Myocyte (in vitro differentiated cells): ENCODE results near the gene KRTCAP3. TPM values are rescaled to one million over a fixed set of nuclear protein-coding genes. Genes with fewer than 3 reads are reported as not detected.

ENCODE experiments used
- DNase-seq: peaks from one replicate; pipeline ENCODE4 v3.0.0-alpha.2; 2012; ENCODE audit warnings: low read depth
- total RNA-seq: library from RNA; depleted of rRNA; stranded (reverse); fragments of >200 nt; gene quantifications from 2 replicates; pipeline ENCODE4 v1.2.3, GENCODE V29; 2014

Gene KRTCAP3
- total RNA-seq, 1 donor from 2014 or later: not detected

DNA sequence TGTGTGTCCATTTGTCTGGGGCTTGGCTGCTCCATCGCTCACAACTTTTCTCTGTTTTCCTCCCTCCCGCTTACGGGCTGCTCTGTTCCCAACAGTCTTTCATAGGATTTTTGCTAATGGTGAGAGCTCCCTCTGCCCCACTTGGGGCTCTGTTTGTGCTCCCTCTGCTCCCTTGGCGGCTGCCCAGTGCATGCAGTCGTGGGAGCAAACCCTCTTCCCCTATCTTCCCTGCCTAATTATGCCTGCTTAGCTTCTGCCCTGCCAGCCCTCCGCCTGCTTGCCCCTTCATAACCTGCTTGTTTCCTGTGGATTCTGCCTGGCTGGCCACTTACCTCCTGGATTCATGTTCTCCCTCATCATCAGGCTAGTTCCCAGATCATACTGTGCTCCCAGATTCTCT, 6.6 kb upstream of the KRTCAP3 start:
- no peak for DNase-seq

- DNase-seq: no peak
Measured at GRCh38 chr2:27441226-27441926, 805 bp upstream of the KRTCAP3 start.

- DNase-seq: peak; percentile 35
Measured at GRCh38 chr2:27442920-27443282, 720 bp downstream of the KRTCAP3 start.

DNA sequence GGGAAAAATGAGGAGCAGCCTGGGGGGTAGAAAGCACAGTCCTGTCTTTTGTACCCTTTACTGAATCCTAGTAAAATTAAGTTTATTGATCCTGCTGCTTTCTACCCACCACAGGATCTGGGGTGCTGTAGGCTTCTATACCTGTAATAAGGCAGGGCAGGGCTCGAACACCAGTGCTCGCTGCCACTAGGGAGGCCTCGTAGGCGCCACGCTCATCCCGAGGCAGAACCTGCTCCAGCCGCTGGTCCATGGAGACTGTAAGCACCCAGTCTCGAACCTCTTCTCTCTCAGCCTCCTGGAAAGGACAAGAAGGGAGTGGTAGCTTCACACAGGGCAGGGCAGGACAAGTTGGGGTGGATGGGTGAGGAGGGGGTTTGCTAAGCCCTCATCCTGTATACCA, 3.0 kb downstream of the KRTCAP3 start:
- DNase-seq: no peak

DNA sequence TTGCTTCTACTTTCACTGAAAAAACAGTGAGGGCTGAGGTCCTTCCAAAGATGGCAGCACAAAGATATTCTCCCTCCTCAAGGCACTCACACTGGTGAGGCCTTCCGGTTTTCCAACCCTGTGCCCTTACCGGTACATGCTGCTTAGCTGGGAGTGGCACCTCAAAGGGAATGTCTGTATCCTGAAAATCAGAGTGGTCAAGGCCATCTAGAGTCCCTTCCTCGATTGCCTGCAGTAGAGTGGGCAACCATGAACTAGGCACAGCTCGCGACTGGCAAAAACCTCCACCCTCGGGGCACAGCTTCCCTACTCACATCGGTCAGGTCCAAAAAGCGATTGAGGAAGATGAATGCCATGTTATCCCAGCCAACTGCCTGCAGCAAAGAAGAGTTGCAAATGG, 3.4 kb downstream of the KRTCAP3 start:
- DNase-seq: no peak

- no peak for DNase-seq
Measured at GRCh38 chr2:27446057-27446456, 3.9 kb downstream of the KRTCAP3 start.

- no peak for DNase-seq
Measured at GRCh38 chr2:27448381-27448780, 6.2 kb downstream of the KRTCAP3 start.

GRCh38 chr2:27451095-27451494, 8.9 kb downstream of the KRTCAP3 start:
- DNase-seq: no peak

GRCh38 chr2:27453968-27454367, 11.8 kb downstream of the KRTCAP3 start:
- no peak for DNase-seq

DNA sequence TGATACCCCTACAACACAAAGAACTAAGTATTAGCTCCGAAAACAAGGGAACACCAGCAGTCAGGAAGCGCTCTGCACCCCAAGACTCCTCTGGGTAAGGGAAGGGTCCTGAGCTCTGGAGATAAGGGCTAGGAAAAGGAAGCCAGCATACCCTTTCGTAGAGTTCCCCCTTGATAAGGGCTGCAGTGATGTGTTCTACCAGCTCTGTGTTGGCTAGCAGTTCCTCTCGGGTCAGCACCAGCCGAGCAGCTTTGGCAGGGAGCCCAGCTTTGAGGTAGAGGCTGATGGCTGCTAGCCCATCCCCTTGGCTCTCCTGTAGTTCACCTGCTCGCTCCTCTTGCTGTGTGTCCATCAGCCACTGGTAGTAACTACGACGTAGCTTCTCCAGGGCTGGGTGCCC, 18.9 kb downstream of the KRTCAP3 start:
- DNase-seq: no peak

DNA sequence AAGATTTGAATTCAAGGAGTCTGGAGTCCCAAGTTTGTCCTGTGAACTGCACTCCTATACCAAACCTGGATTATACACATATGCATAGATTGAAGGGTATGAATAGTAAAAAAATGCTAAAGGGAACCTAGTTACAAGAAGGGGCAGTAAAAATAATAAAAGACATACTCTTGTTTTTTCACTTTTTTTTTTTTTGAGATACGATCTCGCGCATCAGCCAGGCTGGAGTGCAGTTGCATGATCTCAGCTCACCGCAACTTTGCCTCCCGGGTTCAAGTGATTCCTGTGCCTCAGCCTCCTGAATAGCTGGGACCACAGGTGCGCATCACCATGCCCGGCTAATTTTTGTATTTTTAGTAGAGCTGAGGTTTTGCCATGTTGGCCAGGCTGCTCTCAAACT, 22.3 kb downstream of the KRTCAP3 start:
- DNase-seq: no peak

- no peak for DNase-seq
Measured at GRCh38 chr2:27471961-27472360, 29.8 kb downstream of the KRTCAP3 start.

- no peak for DNase-seq
Measured at GRCh38 chr2:27485496-27485895, 43.3 kb downstream of the KRTCAP3 start.

DNA sequence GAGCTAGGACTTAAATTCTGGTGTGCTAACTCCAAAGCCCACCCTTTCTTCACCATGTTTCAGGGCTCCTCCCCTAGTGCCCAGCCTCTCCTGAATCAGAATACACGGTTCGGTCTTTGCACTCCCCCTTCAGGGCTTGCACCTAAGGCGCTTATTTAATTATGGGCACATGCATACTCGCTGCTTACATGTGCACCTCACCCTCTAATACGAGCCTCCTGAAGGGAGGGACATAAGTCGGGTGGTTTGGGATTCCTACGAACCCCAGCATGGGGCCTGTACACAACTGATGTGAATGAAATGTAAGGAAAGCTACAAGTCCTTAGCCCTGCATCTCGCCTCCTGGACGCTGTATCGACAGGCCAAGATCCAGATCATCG, 46.9 kb downstream of the KRTCAP3 start:
- no peak for DNase-seq

GRCh38 chr2:27489498-27490397, 47.6 kb downstream of the KRTCAP3 start, which contains the start of gene IFT172:
IFT172 (minus strand) TSS chr2:27489743; CDS start chr2:27489653, 90 bp downstream.
- DNase-seq: peak; percentile 92

DNA sequence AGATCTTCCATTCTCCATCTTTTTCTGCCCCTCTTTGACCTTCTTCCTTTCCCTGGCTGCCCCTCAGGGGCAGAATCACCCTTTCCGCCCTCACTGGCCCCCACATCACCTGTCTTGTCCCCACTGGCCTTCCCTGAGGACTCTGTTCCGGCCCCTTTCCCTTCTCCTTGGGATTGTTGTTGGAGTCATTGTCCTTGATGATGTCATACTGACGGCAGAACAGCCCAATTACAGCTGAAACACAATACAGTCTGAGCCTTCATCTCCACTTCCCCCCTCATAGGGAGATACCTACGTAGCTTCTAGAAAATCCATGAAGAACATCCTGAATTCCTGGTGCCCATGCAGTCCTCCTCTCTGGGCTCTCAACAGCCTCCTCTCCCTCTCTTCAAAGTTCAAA, 50.4 kb downstream of the KRTCAP3 start:
- DNase-seq: no peak

- DNase-seq: no peak
Measured at GRCh38 chr2:27493948-27494283, 51.7 kb downstream of the KRTCAP3 start.

Other genes with a start within 250 kb of the KRTCAP3 start
- gene ATRAID, start 230.3 kb upstream of the KRTCAP3 start, total RNA-seq: 188 and 203 TPM in 2 replicates
- gene SLC5A6, start 230.1 kb upstream of the KRTCAP3 start, total RNA-seq: 31.2 and 36.2 TPM in 2 replicates
- gene CAD, start 225.0 kb upstream of the KRTCAP3 start, total RNA-seq: 22.8 and 24.9 TPM in 2 replicates
- gene SLC30A3, start 179.3 kb upstream of the KRTCAP3 start, total RNA-seq: 0.03 TPM in 1 of 2 replicates, not detected in the other
- not detected in 2 replicates for gene DNAJC5G, start 166.9 kb upstream of the KRTCAP3 start, total RNA-seq
- gene TRIM54, start 160.0 kb upstream of the KRTCAP3 start, total RNA-seq: 74.0 and 105 TPM in 2 replicates
- gene UCN, start 133.9 kb upstream of the KRTCAP3 start, total RNA-seq: 2.4 and 6.6 TPM in 2 replicates
- gene MPV17, start 119.3 kb upstream of the KRTCAP3 start, total RNA-seq: 108 TPM in 2 replicates
- gene GTF3C2, start 85.6 kb upstream of the KRTCAP3 start, total RNA-seq: 45.8 and 46.9 TPM in 2 replicates
- 29.7 and 32.2 TPM in 2 replicates for gene EIF2B4, start 72.0 kb upstream of the KRTCAP3 start, total RNA-seq
- gene SNX17, start 71.8 kb upstream of the KRTCAP3 start, total RNA-seq: 155 and 159 TPM in 2 replicates
- 11.1 and 15.3 TPM in 2 replicates for gene ZNF513, start 61.6 kb upstream of the KRTCAP3 start, total RNA-seq
- gene PPM1G, start 32.8 kb upstream of the KRTCAP3 start, total RNA-seq: 68.0 and 72.4 TPM in 2 replicates
- gene NRBP1, start 13.8 kb upstream of the KRTCAP3 start, total RNA-seq: 168 and 169 TPM in 2 replicates
- gene IFT172, start 47.4 kb downstream of the KRTCAP3 start, total RNA-seq: 4.3 and 9.5 TPM in 2 replicates
- gene FNDC4, start 52.8 kb downstream of the KRTCAP3 start, total RNA-seq: 6.1 and 6.2 TPM in 2 replicates
- gene GCKR, start 54.5 kb downstream of the KRTCAP3 start, total RNA-seq: not detected in 2 replicates
- 31.6 and 35.7 TPM in 2 replicates for gene ZNF512, start 140.7 kb downstream of the KRTCAP3 start, total RNA-seq
- gene CCDC121, start 186.6 kb downstream of the KRTCAP3 start, total RNA-seq: 1.8 and 3.0 TPM in 2 replicates
- gene GPN1, start 186.7 kb downstream of the KRTCAP3 start, total RNA-seq: 26.7 and 29.0 TPM in 2 replicates
- gene SUPT7L, start 221.2 kb downstream of the KRTCAP3 start, total RNA-seq: 35.4 and 44.0 TPM in 2 replicates
- 34.7 and 41.2 TPM in 2 replicates for gene SLC4A1AP, start 221.5 kb downstream of the KRTCAP3 start, total RNA-seq